ENCODE measurements around the gene MAD2L1BP. TPM values are rescaled to one million over a fixed set of nuclear protein-coding genes. Genes with fewer than 3 reads are reported as not detected.

MAD2L1BP gene
- total RNA-seq, 2 donors from 2014 or later = 38.4 to 38.7 TPM

GRCh38 chr6:43670623-43670986, 35.0 kb downstream of the MAD2L1BP start:
- H3K9me3 Mint-ChIP-seq = no peaks in the 10 kb centered on the region
- ATAC-seq (no peak), DNase-seq (ENCODE audit: low spot score in 2 of 2) (no peak)
- H3K27ac Mint-ChIP-seq = peak overlapping the region; percentile 80 to 90
- no peaks in the 10 kb centered on the region for H3K36me3 Mint-ChIP-seq

DNA sequence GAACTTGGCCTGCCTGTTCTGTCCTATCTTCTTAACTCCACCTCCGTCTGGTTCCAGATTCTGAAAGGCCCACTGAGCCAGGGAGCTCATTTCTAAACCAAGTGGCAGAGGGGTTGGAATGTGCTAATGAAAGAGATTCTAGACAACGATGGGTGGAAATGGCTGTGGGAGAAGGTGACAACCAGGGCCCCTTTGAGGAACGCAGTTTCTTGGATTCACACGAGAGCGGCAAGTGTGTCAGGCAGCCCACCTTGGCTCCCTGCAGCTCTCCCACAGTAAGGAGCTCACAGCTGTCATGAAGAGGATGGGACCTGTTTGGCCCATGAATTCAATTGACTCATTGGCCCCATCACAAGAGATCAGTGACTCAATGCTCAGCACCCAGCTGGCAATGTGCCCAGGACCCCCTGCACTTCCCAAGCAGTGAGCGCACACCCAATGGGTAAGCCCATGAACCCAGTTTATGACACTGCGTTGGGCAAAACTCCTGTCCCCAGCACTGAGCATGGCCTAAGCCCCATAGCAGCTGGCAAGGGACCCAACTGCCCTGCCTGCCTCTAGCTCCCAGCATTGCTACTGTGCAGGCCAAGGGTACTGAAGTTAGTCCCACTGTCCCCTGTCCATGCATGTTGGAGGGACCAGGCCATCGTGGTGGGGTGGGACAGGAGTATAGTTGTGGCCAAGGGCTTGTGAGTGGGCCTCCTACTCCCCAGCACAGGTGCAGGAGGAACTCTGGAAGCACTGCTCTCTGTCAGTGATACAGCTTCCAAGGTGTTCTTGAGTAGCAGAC, 35.6 kb downstream of the MAD2L1BP start:
- DNase-seq (ENCODE audit: low spot score in 2 of 2) (no peak), ATAC-seq (no peak)
- Mint-ChIP-seq H3K36me3 (no peaks in the 10 kb centered on the region), H3K27ac (peak overlapping the region; percentile 80 to 90), H3K9me3 (no peaks in the 10 kb centered on the region)

DNA sequence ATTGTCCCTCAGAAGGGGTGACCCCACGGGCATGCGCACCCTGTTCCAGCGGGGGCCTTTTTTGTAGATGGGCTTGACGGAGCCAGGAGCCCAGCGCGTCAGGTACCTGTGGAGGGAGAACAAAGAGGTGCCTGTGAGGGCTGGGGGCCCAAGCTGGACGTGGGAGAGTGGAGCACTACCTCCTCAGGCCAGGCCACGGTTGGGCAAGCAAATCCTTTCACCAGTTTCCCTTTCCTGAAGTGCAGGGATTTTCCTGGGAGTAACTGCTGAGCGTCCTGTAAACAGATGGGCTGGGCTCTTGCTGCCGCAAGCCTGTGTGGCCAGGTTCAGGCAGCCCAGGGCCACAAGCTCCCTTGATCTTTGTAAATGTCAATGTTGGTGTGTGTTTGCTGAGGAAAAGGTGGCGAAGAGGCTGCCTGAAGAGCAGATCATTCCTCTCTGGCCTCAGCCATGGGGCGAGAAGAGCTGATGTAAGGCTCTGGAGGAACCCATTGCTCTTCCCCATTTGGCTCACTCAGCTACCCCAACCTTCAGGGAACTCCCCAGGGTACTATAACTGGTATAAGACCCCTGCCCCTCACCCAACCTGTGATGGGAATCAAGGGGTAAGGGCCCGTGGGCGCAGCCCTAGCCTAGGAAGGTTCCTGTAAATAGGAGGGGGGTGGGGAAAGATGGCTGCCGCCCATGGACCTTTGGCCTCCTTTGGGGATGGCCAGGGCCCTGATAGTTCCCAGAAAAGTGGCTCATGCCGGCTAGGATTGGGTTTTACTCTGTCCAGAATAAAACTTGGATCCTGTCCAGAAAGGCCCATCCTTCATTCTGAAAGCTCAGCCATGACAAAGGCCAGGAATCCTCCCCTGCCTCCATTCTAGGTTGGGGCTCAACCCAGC, 36.4 kb downstream of the MAD2L1BP start:
- no peaks in the 10 kb centered on the region for H3K36me3 Mint-ChIP-seq
- DNase-seq (ENCODE audit: low spot score in 2 of 2) (no peak), ATAC-seq (no peak)
- H3K27ac Mint-ChIP-seq = peak overlapping the region in 1 of 2 donors; percentile 42
- H3K9me3 Mint-ChIP-seq = no peaks in the 10 kb centered on the region

DNA sequence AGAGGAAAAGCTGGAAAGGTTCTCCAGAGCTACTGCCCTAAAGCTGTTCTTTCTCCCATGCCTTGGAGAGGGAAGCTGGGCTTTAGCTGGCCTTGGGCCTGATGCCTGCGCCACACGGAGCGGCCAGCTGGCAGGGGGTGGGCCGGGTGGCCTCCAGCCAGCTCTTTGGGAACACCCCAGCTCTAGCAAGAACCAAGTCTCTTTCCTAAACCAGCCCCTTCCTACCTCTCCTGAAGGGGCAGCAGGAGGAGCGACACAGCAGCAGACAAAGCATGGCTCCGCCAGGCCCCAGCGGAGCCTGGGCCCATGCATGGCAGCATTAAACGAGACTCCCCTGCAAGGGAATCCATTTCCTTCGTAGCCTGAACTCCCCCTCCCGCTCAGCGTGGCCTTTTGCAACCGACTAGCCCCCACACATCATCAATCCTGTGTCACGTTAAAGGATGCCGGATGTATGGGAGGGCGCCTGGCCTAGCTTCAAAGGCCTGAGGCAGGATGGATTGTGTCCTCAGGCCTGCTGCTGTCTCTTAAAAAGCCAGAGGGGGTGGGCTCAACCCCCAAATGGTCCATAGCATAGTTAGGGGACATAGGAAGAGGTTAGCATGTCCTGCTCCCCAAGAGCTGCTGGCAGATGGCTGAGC, 37.9 kb downstream of the MAD2L1BP start:
- no peak for DNase-seq (ENCODE audit: low spot score in 2 of 2)
- Mint-ChIP-seq H3K9me3 (no peaks in the 10 kb centered on the region), H3K36me3 (no peaks in the 10 kb centered on the region), H3K27ac (no peak overlapping the region)
- ATAC-seq = no peak

DNA sequence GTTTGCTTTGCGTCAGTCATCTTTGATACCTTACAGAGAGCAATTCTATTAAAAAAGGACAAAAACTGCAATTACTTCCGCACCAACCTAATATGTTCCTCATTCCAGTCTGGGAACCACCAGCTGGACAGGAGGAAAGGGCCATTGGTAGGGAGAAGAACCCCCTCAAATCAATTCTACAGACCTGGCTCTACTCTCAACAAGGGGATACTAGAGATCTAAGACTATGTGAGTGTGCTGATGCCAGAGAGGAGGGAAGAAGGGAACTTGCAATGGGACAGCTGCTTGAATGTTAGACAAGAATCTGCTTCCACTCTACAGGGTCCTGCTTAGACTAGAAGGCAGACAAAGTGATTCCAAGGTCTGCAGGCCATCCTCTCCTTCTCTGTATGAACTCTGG, 38.7 kb downstream of the MAD2L1BP start:
- Mint-ChIP-seq H3K9me3 (no peaks in the 10 kb centered on the region), H3K36me3 (no peaks in the 10 kb centered on the region), H3K27ac (peak overlapping the region in 1 of 2 donors; percentile 81)
- no peak for DNase-seq (ENCODE audit: low spot score in 2 of 2)
- no peak for ATAC-seq

DNA sequence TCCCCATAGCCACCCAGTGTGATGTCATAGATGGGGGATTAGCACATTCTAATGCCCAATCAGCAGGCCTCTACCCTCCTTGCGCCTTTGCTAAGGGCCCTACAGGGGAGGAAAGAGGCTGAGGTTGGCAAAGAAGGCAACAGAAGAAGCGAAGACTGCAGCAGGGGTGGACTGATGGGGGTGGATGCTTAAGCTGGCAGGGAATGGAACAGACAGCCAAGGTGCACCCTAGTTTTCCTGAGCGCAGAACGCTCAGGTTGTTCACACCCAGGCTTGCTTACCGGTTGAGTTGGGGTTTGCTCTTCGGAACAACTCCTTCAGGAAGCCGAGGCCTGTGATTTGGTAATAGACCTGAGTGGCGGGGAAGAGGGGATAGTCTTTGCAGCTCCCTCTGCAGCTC, 39.3 kb downstream of the MAD2L1BP start:
- no peak for ATAC-seq
- no peaks in the 10 kb centered on the region for H3K9me3 Mint-ChIP-seq
- no peaks in the 10 kb centered on the region for H3K36me3 Mint-ChIP-seq
- peak overlapping the region; percentile 55 to 81 for H3K27ac Mint-ChIP-seq
- DNase-seq (ENCODE audit: low spot score in 2 of 2) = no peak

DNA sequence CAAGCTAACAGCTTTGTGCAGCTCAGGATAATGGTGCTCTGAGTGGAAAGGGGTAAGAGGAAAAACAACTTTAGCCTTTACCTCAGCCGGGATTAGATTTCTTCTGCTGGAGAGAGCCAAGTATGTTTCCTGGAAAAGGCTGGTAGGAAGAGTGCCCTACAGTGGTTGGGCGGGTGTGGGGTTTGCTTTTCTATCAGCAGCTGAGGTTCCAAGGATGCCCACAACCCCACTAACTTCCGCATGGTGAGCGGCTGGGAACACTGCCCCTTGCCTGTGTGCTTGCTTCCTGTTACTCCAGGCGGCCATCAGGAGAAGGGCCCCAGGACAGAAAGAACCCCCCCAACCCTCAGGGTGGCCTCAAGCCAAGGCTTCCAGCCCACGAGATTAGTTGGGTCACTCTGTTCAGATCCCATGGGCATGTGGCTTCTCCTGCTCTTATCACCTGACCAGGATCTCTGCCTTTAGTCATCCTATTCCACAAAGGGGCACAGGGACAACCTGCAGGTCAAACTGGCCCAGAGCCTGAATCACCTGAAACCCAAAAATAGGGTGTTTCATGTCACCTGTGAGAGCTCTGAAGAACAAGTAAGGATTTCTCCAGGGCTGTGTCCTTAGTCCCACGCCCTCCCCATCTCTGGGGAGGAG, 41.4 kb downstream of the MAD2L1BP start:
- ATAC-seq = no peak
- no peaks in the 10 kb centered on the region for H3K36me3 Mint-ChIP-seq
- DNase-seq (ENCODE audit: low spot score in 2 of 2) = no peak
- H3K9me3 Mint-ChIP-seq = no peaks in the 10 kb centered on the region
- no peak overlapping the region for H3K27ac Mint-ChIP-seq

GRCh38 chr6:43677759-43678158, 42.1 kb downstream of the MAD2L1BP start:
- DNase-seq (ENCODE audit: low spot score in 2 of 2) (no peak), ATAC-seq (no peak)
- Mint-ChIP-seq H3K27ac (peak overlapping the region in 1 of 2 donors; percentile 30), H3K36me3 (no peaks in the 10 kb centered on the region), H3K9me3 (no peaks in the 10 kb centered on the region)

DNA sequence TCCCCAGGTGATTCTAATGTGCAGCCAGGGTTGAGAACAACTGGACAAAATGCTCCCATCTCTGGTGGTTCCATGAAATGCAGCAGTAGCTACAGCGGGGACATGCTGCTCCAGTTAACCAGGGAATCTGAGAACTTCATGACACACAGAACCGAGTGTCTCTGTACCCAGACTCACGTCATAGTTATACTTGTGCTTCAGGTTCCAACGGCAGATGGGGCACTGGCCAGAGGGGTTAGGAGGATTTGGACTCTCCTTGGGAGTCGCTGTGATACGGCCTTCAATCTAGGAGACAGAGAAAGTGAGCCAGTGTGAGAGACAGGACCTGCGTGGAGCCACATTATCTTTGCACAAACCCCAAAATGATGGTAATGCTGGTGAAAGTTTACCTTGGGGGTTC, 42.7 kb downstream of the MAD2L1BP start:
- Mint-ChIP-seq H3K27ac (peak overlapping the region in 1 of 2 donors; percentile 85), H3K9me3 (no peaks in the 10 kb centered on the region), H3K36me3 (no peaks in the 10 kb centered on the region)
- ATAC-seq (no peak), DNase-seq (ENCODE audit: low spot score in 2 of 2) (no peak)

GRCh38 chr6:43679057-43679456, 43.4 kb downstream of the MAD2L1BP start:
- no peak for DNase-seq (ENCODE audit: low spot score in 2 of 2)
- Mint-ChIP-seq H3K27ac (no peak overlapping the region), H3K9me3 (no peaks in the 10 kb centered on the region), H3K36me3 (no peaks in the 10 kb centered on the region)
- no peak for ATAC-seq

GRCh38 chr6:43680308-43681200, 44.9 kb downstream of the MAD2L1BP start:
- Mint-ChIP-seq H3K36me3 (no peaks in the 10 kb centered on the region), H3K27ac (peak overlapping the region in 1 of 2 donors; percentile 88), H3K9me3 (no peaks in the 10 kb centered on the region)
- DNase-seq (ENCODE audit: low spot score in 2 of 2) (no peak), ATAC-seq (no peak)

- H3K9me3 Mint-ChIP-seq = no peaks in the 10 kb centered on the region
- ATAC-seq (no peak), DNase-seq (ENCODE audit: low spot score in 2 of 2) (no peak)
- peaks cover 1 to 3% of the 10 kb centered on the region in 2 donors for H3K36me3 Mint-ChIP-seq
- H3K27ac Mint-ChIP-seq = peak overlapping the region in 1 of 2 donors; percentile 47
Observed at GRCh38 chr6:43681303-43681702, 45.7 kb downstream of the MAD2L1BP start.

GRCh38 chr6:43682724-43683429, 47.2 kb downstream of the MAD2L1BP start:
- ATAC-seq = no peak
- Mint-ChIP-seq H3K27ac (peak overlapping the region in 1 of 2 donors; percentile 41), H3K36me3 (peaks cover 13 to 17% of the 10 kb centered on the region in 2 donors), H3K9me3 (no peaks in the 10 kb centered on the region)
- DNase-seq (ENCODE audit: low spot score in 2 of 2) = no peak

DNA sequence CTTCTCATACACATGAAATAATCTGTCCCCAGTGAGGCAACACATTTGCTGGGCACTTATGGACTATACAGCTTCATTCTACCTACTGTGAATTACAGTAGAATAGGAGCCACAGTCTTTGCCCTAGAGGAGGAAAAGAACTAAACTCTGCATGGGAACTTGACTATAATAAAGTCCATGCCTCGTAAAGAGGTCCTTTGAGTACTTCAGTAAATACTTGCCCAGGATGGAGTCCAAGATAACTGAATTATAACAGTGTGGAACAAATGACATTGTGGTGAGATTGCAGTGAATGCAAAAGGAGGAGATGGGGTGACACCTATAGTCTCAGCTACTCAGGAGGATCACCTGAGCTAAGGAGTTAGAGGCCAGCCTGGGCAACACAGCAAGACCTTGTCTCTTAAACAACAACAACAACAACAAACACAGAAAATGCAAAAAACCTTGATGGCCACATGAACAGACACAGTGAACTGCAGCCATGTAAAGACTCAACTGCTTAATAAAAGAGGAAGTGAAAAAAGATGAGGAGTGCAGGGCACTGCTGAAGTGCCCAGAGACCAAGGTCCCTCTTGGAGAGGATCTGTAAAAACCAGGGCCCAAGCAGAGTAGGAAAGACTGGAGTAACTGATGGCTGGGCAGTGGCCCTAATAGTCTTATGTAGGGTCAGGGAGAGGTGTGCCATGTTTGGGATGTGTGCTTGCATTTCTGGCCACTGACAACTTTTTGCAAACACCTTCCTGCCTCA, 48.2 kb downstream of the MAD2L1BP start:
- H3K27ac Mint-ChIP-seq = peak overlapping the region in 1 of 2 donors; percentile 73

DNA sequence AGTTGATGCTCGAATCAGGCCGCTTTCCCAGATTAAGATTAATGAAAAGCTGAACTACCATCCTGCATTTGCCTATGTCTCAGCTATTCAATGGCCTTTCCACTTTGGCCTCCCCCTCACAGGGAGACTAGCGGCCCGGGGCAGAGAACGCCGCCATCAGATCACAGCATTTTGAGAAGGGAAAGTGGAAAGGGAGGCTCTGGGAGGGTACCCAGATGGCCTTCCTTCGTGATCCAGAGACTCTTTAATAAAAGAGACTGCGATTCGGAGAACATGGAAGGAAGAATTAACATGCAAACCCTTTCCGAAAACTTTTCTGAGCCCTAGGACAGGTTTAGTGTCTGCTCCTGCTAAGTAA, 51.4 kb downstream of the MAD2L1BP start:
- Mint-ChIP-seq H3K27ac (peak overlapping the region; percentile 94 to 95), H3K9me3 (no peaks in the 10 kb centered on the region), H3K36me3 (peaks cover 13 to 23% of the 10 kb centered on the region in 2 donors)
- ATAC-seq = peak in 1 of 2 donors; percentile 2
- DNase-seq (ENCODE audit: low spot score in 2 of 2) = no peak

More for the DNA sequence above, 48.2 kb downstream of the MAD2L1BP start:
- no peak for DNase-seq (ENCODE audit: low spot score in 2 of 2)
- Mint-ChIP-seq H3K9me3 (no peaks in the 10 kb centered on the region), H3K36me3 (peaks cover 13 to 23% of the 10 kb centered on the region in 2 donors)
- no peak for ATAC-seq

All from activated naive CD4-positive, alpha-beta T cell treated with anti-CD3 and anti-CD28 coated beads, Interleukin-2, amount 50 U/mL, for 72 hours (primary cell).